ENCODE results near the gene SV2B.

SV2B gene

DNA sequence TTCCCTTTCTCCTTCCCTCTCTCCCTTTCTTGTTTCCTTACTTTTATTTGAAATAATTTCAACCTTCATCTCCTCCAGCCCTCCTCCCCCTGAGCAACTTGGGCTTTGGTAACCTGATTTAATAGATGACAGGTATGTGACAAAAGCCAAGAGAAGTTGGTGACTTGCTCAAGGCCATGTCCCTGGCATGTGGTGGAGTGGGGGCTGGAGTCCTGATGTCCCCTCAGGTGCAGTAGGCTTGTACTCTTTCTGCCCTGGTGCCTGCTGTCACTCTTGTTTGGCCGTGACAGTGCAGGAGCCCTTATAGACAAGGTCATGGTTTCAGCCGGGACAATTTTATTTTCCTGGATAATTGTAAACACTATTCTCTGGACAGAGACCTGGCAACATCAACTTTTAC lies 152.7 kb downstream of the SV2B start:
- Histone ChIP-seq H3K9me3 (ENCODE audit: control insufficient read depth, low read length) (no peaks in the 10 kb centered on the region), H3K4me1 (ENCODE audit: control insufficient read depth, insufficient read depth, low read length, poor library complexity, severe bottlenecking) (no peaks in the 10 kb centered on the region), H3K4me3 (ENCODE audit: extremely low read depth, insufficient read depth, low read length, poor library complexity, severe bottlenecking) (no peak overlapping the region), H3K27ac (ENCODE audit: low read depth, low read length, severe bottlenecking) (no peak overlapping the region), H3K36me3 (ENCODE audit: control insufficient read depth, insufficient read depth, low read length) (no peaks in the 10 kb centered on the region)
- WGBS, 2 experiments (ENCODE audit: insufficient coverage in 2 of 2) = 88 to 91% methylated on average over 1 of the region's 2 CpGs

GRCh38 chr15:91253605-91254004 lies 153.5 kb downstream of the SV2B start:
- 100% methylated on average over 1 of the region's 3 CpGs for WGBS, 2 experiments (ENCODE audit: insufficient coverage in 2 of 2)
- no peaks in the 10 kb centered on the region for H3K9me3 ChIP-seq (ENCODE audit: control insufficient read depth, low read length)
- no peak overlapping the region for H3K4me3 ChIP-seq (ENCODE audit: extremely low read depth, insufficient read depth, low read length, poor library complexity, severe bottlenecking)
- H3K4me1 ChIP-seq (ENCODE audit: control insufficient read depth, insufficient read depth, low read length, poor library complexity, severe bottlenecking) = no peaks in the 10 kb centered on the region
- no peaks in the 10 kb centered on the region for H3K36me3 ChIP-seq (ENCODE audit: control insufficient read depth, insufficient read depth, low read length)
- H3K27ac ChIP-seq (ENCODE audit: low read depth, low read length, severe bottlenecking) = no peak overlapping the region

DNA sequence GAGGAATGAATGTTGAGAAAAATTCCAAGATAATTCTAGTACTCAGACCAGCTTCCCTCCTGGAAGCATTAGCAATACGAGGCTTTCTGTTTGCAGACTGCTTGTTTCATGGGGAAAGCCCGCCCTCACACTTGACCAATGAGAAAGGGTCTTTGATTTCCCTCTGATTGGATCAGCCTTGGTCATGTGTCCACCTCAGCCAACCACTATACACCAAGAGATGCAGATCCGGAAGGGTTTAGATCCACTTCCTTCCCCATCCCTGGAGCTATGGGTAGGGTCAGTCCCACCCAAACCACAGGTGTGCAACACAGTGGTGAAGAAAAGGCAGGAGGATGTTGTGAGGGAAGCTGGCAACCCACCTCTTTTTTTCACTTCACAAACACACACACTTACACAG lies 154.7 kb downstream of the SV2B start:
- no peaks in the 10 kb centered on the region for H3K9me3 ChIP-seq (ENCODE audit: control insufficient read depth, low read length)
- H3K27ac ChIP-seq (ENCODE audit: low read depth, low read length, severe bottlenecking) = no peak overlapping the region
- no peaks in the 10 kb centered on the region for H3K36me3 ChIP-seq (ENCODE audit: control insufficient read depth, insufficient read depth, low read length)
- H3K4me1 ChIP-seq (ENCODE audit: control insufficient read depth, insufficient read depth, low read length, poor library complexity, severe bottlenecking) = no peaks in the 10 kb centered on the region
- H3K4me3 ChIP-seq (ENCODE audit: extremely low read depth, insufficient read depth, low read length, poor library complexity, severe bottlenecking) = no peak overlapping the region
- 88% methylated on average over 2 of the region's 3 CpGs; no CpG with 5 or more reads in 1 of the 2 experiments for WGBS, 2 experiments (ENCODE audit: insufficient coverage in 2 of 2)

GRCh38 chr15:91255670-91256192 lies 155.7 kb downstream of the SV2B start:
- Histone ChIP-seq H3K36me3 (ENCODE audit: control insufficient read depth, insufficient read depth, low read length) (no peaks in the 10 kb centered on the region), H3K27ac (ENCODE audit: low read depth, low read length, severe bottlenecking) (no peak overlapping the region), H3K4me1 (ENCODE audit: control insufficient read depth, insufficient read depth, low read length, poor library complexity, severe bottlenecking) (no peaks in the 10 kb centered on the region), H3K9me3 (ENCODE audit: control insufficient read depth, low read length) (no peaks in the 10 kb centered on the region), H3K4me3 (ENCODE audit: extremely low read depth, insufficient read depth, low read length, poor library complexity, severe bottlenecking) (no peak overlapping the region)
- 80 to 100% methylated on average over 1 to 2 of the region's 3 CpGs for WGBS, 2 experiments (ENCODE audit: insufficient coverage in 2 of 2)

- Histone ChIP-seq H3K27ac (ENCODE audit: low read depth, low read length, severe bottlenecking) (no peak overlapping the region), H3K36me3 (ENCODE audit: control insufficient read depth, insufficient read depth, low read length) (no peaks in the 10 kb centered on the region), H3K4me1 (ENCODE audit: control insufficient read depth, insufficient read depth, low read length, poor library complexity, severe bottlenecking) (no peaks in the 10 kb centered on the region), H3K9me3 (ENCODE audit: control insufficient read depth, low read length) (no peaks in the 10 kb centered on the region), H3K4me3 (ENCODE audit: extremely low read depth, insufficient read depth, low read length, poor library complexity, severe bottlenecking) (no peak overlapping the region)
- WGBS, 2 experiments (ENCODE audit: insufficient coverage in 2 of 2) = 84 to 90% methylated on average over 3 to 4 of the region's 6 CpGs
These were observed 157.8 kb downstream of the SV2B start for GRCh38 chr15:91257746-91258414.

DNA sequence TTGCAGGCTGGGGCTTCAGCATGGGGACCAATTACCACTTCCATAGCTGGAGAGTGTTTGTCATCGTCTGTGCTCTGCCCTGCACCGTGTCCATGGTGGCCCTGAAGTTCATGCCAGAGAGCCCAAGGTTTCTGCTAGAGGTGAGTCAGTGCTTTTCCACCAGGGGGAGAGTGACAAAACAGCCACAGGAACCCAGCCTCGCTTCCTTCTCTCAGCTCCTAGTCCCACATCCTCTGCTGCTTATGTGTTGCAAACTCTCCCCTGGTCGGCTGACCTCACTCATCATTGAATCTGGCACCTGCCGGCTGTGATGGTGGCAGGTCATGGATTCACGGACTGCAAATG lies 158.3 kb downstream of the SV2B start:
- no peak overlapping the region for H3K27ac ChIP-seq (ENCODE audit: low read depth, low read length, severe bottlenecking)
- no peak overlapping the region for H3K4me3 ChIP-seq (ENCODE audit: extremely low read depth, insufficient read depth, low read length, poor library complexity, severe bottlenecking)
- WGBS, 2 experiments (ENCODE audit: insufficient coverage in 2 of 2) = 63 to 64% methylated on average over 4 to 5 of the region's 6 CpGs
- H3K36me3 ChIP-seq (ENCODE audit: control insufficient read depth, insufficient read depth, low read length) = no peaks in the 10 kb centered on the region
- no peaks in the 10 kb centered on the region for H3K9me3 ChIP-seq (ENCODE audit: control insufficient read depth, low read length)
- H3K4me1 ChIP-seq (ENCODE audit: control insufficient read depth, insufficient read depth, low read length, poor library complexity, severe bottlenecking) = no peaks in the 10 kb centered on the region

DNA sequence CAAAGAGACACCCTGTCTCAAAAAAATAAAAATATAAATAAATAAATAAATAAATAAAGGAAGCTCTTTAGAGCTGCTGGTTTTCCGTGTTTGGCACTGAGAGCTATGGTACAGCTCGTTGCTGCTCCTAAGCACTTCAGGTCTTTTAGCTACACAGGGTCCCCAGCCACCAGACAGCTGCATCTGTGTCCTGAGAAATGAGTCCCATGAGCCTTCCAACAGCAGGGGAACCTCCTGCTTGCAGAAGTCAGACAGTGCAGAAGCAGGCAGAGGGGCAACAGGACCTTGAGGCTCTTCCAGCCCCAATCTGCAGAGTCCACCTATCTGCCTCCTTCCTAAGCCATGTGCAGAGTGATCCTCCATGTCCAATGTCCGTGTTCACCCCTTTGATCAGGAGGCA lies 159.0 kb downstream of the SV2B start:
- H3K27ac ChIP-seq (ENCODE audit: low read depth, low read length, severe bottlenecking) = no peak overlapping the region
- H3K9me3 ChIP-seq (ENCODE audit: control insufficient read depth, low read length) = no peaks in the 10 kb centered on the region
- 81 to 90% methylated on average over 3 of the region's 3 CpGs for WGBS, 2 experiments (ENCODE audit: insufficient coverage in 2 of 2)
- no peak overlapping the region for H3K4me3 ChIP-seq (ENCODE audit: extremely low read depth, insufficient read depth, low read length, poor library complexity, severe bottlenecking)
- H3K36me3 ChIP-seq (ENCODE audit: control insufficient read depth, insufficient read depth, low read length) = no peaks in the 10 kb centered on the region
- H3K4me1 ChIP-seq (ENCODE audit: control insufficient read depth, insufficient read depth, low read length, poor library complexity, severe bottlenecking) = no peaks in the 10 kb centered on the region

DNA sequence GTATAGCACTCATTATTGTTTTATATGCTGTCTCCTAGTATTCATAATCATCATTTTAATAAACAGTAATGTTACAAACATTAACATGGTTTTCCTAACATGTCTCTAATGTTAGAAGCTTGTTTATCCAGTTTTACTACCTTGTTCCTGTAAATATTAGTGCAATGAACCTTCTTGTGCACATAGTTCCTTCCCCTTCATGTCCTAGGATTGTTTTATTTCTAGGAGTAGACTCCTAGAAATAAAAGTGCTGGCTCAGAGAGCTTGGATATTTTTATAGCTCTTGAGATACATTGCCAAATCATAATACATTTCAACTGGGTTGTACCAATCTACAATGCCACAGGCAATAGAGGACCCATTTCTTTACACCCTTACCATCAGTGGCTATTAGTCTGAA lies 161.3 kb downstream of the SV2B start:
- H3K4me3 ChIP-seq (ENCODE audit: extremely low read depth, insufficient read depth, low read length, poor library complexity, severe bottlenecking) = no peak overlapping the region
- H3K4me1 ChIP-seq (ENCODE audit: control insufficient read depth, insufficient read depth, low read length, poor library complexity, severe bottlenecking) = peaks cover 7% of the 10 kb centered on the region
- no peaks in the 10 kb centered on the region for H3K9me3 ChIP-seq (ENCODE audit: control insufficient read depth, low read length)
- no peak overlapping the region for H3K27ac ChIP-seq (ENCODE audit: low read depth, low read length, severe bottlenecking)
- H3K36me3 ChIP-seq (ENCODE audit: control insufficient read depth, insufficient read depth, low read length) = no peaks in the 10 kb centered on the region

DNA sequence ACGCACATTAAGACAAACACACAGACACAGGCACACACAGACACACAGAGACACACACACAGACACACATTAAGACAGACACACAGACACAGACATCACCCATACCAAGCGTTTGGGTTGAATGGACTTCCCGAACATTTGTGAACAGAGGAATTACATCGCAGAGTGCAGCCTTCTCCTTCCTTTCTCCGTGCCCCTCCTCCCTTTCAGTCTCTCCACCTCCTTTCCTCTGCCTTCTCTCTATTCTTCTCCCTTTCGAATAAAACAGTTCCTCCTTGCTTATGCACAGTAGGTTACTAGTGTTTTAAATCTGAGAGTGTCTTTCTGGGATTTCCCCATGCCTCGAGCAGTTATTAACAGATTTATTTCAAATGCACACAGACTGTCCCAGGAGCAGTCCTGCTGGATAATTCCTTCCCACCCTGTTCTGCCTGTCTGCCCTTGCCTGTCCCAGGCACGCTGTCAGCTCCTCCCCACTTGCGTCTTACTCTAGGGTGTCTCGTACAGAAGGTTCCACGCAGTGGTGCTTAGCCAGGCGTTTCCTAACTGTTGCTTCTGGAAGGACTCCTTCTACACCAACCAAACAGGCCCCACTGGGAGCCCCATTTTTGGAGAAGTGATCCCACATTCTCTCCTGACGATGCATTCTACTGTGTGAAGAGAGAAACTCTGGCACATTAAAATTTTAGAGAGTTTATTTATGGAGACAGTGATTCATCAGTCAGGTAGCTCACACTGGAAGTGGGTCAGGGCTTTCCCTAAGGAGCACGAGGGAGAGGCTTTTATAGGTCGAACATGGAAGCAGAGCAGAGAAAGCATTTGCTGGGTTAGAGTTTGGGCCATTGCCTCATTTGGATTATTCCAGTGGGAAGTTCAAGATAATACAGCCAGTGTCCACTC lies 163.8 kb downstream of the SV2B start:
- H3K4me3 ChIP-seq (ENCODE audit: extremely low read depth, insufficient read depth, low read length, poor library complexity, severe bottlenecking) = no peak overlapping the region
- peaks cover 7% of the 10 kb centered on the region for H3K4me1 ChIP-seq (ENCODE audit: control insufficient read depth, insufficient read depth, low read length, poor library complexity, severe bottlenecking)
- 68 to 79% methylated on average over 9 to 13 of the region's 15 CpGs for WGBS, 2 experiments (ENCODE audit: insufficient coverage in 2 of 2)
- no peaks in the 10 kb centered on the region for H3K9me3 ChIP-seq (ENCODE audit: control insufficient read depth, low read length)
- no peak overlapping the region for H3K27ac ChIP-seq (ENCODE audit: low read depth, low read length, severe bottlenecking)
- no peaks in the 10 kb centered on the region for H3K36me3 ChIP-seq (ENCODE audit: control insufficient read depth, insufficient read depth, low read length)

- H3K4me1 ChIP-seq (ENCODE audit: control insufficient read depth, insufficient read depth, low read length, poor library complexity, severe bottlenecking) = peaks cover 7% of the 10 kb centered on the region
- no peaks in the 10 kb centered on the region for H3K9me3 ChIP-seq (ENCODE audit: control insufficient read depth, low read length)
- no peak overlapping the region for H3K27ac ChIP-seq (ENCODE audit: low read depth, low read length, severe bottlenecking)
- 95 to 98% methylated on average over 9 of the region's 11 CpGs for WGBS, 2 experiments (ENCODE audit: insufficient coverage in 2 of 2)
- no peaks in the 10 kb centered on the region for H3K36me3 ChIP-seq (ENCODE audit: control insufficient read depth, insufficient read depth, low read length)
- no peak overlapping the region for H3K4me3 ChIP-seq (ENCODE audit: extremely low read depth, insufficient read depth, low read length, poor library complexity, severe bottlenecking)
These were observed 164.7 kb downstream of the SV2B start for GRCh38 chr15:91264651-91265351.
